GM18873 (cell line): ENCODE results near the gene SLC25A24.
A peak's percentile ranks its signal among the peaks of the same experiment; 100 is the strongest.
"Not testable (repeated sequence)": the region's sequence is repeated elsewhere in the genome, so short reads cannot be mapped to it uniquely, and the experiment has no call there.

Experiments used
- ATAC-seq: cut with Tn5 transposase; IDR thresholded peaks from one replicate; pipeline ENCODE4 v1.9.1; 2021; ENCODE audit warnings: mild to moderate bottlenecking, moderate library complexity, moderate number of reproducible peaks; ENCODE audit not compliant: unreplicated experiment, low FRiP score

SLC25A24 gene

DNA sequence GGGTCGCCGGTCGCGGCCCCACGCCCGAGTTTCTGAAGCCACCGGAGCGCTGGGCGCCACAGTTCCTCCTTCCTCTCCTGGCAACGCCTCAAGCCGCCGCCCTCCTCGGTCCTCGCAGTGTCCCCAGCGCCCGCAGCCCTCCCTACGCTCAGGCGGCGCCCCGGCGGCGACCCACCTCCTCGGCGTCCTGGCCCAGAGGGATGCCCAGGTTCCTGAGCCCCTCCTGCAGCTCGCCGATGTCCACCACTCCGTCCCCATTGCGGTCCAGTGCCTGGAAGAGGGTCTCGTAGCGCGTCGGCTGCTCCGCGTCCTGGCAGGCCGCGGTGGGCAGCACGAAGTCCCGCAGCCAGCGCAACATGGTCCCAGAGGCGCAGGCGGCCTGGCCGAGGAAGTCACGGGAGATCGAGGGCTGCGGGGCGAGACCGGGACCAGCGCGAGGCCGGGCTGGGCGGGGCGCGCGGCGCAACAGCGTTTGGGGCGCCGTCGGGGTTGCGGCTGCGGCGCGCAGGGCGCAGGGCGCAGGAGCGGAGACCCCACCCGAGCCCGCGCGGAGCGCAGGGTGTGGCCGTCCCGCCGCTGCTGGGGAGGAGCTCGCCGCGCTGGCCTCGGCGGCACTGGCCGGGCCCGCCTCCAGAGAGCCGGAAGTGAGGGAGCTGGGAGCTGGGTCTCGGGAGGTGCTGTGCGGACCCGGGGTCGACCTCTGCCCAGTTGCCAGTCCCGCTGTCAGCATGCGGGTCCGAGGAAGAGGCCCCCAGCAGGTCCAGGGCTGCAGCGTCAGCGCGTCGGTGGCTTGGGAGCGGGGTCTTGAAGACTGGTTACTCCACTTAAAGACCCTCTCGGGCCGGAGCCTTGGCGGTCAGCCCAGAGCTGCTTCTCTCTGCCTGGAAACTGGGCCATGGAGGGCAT is at the start of gene SLC25A24:
SLC25A24 (minus strand) TSS at position 563 of the 906 bp plus-strand sequence; CDS start at position 358, 205 bp downstream.
- peak; percentile 73 for ATAC-seq

DNA sequence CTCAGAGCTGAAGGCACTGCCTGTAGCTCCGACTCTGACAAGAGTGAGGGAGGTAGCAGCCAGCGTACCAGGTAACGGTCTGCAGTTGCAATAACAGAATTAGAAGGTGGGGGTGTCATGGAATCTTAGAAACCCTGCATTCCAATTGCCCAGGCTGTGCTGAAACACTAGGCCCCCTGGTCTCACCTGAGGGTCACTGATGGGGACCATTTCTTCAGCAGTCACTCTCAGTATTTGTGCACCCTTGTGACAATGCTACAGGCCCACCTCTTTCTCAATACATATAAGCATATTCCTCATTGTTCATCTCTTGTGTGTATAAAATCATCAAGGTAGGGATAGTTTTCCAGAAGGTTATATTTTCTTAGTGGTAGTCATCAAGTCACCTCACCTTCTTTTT is 43.8 kb upstream of the SLC25A24 start, which contains the start of gene NBPF4:
NBPF4 (minus strand) TSS at position 101 of the 400 bp plus-strand sequence. CDS start 315 bp downstream, outside the sequence.
- ATAC-seq = not testable (repeated sequence)

DNA sequence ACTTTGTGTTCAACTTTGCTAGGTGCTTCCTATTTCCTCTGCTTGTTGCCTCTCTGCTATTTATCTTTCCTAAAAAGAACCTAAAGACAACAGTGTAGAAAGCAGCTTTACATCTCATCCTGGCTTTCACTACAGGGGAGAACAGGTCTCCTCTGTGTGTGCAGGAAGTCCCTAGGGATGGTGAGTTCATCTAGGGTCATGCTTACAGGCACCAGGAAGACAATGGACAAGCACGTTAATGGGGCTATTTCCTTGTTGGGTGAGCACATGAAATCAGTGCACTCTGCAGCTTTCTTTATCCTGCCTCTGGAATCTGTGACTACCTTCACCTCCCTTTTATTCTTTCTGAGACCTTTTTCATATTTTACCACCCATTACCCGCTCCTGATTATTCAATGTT is 39.3 kb upstream of the SLC25A24 start:
- ATAC-seq = not testable (repeated sequence)

DNA sequence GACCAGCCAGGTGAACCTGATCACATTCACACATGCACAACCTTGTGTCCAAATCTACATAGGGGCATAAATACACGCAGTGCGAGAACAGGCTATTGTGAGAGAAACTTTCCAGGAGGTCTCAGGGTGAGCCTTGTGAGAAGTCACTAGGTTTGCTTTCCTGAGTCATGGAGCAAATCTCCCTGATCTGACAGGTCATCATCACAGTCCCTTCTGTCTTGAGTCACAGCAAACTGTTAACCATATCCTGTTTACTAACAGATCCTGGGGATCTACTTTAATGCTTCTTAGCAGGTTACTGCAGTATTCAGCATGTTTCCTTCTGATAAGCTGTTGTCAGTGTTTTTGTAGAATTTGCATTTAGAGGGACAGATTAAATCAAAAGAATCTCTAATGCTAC is 35.2 kb upstream of the SLC25A24 start:
- ATAC-seq = not testable (repeated sequence)

DNA sequence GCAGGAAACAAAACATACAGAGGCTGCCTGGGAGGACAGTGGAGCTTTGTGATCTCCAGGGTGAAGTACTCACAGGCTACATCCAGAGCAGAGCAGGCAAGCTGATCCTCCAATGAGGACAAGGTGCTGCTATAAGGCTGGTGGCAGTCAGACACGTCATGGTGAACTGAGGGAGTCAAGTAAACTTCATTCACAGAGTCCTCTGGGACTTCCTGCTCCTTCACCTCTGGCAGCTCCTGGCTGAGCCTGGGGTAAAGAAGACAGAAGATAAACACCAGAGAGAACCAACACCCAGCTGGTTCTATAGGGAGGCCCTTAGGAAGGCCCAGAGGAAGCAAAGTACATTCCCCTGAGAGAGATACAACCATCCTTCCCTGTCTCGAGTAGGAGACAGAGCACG is 32.0 kb upstream of the SLC25A24 start:
- ATAC-seq = not testable (repeated sequence)

DNA sequence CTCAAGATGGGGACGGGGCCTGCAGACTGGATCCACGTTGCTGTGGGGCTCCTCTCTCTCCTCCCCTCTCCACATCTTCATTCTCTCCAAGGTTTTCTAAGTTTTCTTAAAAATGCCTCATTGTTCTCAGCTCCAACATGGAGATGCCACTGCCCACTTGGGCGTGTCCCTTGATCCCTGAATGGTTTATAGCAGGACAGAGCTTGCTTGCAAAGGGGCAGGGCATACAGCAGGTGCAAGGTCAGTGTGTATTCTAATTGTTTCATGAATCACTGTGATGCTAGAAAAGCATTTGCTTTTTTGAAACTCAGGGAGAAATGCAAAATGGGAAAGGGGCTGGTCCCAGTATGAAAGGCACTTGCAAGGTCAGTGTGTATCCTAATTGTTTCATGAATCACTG is 29.8 kb upstream of the SLC25A24 start:
- ATAC-seq = not testable (repeated sequence)

DNA sequence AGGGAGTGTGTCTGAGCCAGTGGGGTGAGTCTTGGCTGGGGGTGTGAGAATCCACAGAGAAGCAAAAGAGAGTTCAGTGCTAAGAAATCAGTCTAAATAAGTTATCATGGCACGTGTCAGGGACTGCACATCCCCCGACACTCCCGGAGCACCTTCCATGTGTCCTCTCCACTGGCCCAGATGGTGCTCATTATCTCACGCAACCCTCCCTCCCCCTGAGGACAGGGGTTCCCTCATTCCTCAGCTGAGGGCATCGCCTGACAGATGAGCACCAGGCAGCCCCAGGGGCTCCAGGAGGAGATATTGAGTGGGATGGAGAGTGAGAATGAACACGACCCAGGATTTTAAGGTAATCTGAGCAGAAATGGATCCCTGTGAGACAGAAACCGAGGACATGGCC is 27.6 kb upstream of the SLC25A24 start:
- not testable (repeated sequence) for ATAC-seq

DNA sequence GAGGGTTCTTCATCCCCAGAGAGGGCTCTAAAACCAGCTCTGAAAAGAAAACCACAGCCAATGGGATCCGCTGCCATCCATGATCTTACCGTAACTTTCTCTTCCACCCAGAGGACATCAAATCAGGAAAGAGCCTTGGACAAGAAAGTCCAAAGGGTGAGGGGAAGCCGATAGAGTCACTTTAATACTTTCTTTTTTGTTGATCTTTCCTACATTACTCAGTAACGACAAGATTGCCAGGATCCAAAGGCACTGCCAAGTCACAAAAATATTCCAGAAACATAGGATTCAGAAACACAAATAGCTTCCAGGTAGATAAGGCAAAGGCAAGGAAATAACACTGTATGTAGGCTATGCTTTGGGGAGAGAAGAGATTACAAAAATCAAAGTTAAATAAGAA is 26.7 kb upstream of the SLC25A24 start:
- not testable (repeated sequence) for ATAC-seq

DNA sequence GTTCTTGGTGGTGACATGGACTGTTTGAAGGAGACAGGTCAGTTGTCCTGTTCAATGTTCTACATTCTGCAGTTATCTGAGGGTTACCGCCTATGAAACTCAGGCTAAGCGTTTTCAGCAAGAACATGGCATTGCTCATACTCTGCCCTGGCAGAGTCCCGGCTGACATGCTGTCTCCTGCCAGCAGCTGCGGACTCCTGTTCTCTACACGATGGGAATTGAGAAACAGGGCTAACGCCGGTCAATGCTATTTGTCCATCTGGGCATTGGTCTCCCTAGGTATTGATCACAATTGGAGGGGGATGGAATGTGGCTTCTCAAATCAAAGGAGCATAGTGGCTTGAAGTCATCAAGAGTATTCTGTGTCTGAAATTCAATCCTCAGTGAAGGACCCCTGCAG is 23.1 kb upstream of the SLC25A24 start:
- not testable (repeated sequence) for ATAC-seq

DNA sequence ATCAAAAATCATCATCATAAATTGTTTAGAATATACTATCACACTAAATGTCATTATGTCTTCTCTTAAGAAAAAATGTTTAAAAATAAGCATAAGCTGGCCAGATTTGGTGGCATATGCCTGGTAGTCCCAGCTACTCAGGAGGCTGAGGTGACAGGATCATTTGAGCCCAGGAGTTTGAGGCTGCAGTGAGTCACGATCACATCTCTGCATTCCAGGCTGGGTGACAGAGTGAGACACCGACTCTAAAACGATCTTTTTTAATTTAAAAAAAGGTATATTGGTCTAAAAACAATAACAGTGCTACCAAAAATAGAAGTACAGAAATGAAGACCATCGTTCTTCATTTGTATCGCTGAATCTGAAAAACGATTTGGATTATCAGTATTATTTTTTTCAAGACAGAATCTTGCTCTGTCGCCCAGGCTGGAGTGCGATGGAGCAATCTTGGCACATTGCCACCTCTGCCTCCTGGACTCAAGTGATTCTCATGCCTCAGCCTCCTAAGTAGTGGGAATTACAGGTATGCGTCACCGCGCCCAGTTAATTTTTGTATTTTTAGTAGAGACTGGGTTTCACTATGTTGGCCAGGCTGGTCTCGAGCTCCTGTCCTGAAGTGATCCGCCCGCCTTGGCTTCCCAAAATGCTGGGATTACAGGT is 17.5 kb upstream of the SLC25A24 start:
- ATAC-seq = not testable (repeated sequence)

DNA sequence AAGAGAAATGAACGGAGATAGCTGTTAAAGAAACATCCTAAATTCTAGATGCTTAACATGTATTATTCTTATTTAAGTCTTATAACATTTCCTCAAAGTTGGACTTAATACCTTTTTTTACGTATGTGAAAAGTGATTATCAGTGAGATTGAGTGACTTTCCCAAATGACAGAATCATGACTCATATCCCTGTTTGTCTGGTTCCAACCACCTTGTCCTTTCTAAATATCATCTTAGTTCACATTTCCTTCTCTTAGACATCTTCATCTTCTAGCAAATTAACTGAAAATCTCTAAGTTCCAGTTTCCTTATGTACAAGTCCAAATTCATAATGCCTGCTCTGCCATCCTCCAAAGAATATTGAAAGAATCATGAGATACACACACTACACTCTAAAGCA is 16.9 kb upstream of the SLC25A24 start:
- not testable (repeated sequence) for ATAC-seq

DNA sequence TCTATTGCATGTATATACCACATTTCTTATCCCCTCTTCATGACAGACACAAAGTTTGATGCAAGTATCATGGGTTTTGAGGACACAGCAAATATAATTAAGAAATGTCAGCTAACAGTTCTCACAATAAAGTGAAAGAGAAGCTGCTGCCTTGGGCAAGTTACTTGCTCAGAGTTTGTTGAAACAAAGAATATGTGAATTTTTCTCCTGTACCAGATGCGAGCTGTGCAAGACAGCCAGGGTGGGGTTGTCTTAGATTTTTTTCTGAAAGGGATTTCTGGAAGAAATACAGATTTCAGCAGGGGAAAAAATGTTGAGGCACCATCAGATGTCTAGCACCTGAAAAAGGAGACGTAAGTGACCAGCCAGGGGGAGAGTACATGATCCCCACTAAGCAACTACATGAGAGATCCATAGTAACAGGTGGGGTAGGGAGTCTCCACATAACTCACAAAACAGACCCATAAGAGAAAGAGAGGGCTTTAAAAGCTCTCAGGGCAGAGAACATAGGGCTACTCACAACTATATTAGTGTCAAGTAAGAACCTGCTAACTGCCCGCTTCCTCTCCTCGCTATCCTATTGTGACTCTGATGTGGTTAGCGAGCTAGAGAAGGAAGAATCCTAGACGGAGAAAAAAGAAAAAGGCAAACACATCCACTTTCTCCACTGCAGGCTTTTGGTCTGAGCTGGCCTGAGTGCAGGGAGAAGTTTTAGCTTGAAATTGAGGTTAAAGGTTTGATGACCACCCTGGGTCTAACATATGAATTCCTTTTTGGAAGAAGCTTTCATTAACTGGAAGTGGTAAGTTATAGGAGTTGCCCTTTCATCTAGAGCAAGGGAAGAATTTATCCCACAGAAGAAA is 16.1 kb upstream of the SLC25A24 start:
- ATAC-seq = not testable (repeated sequence)

DNA sequence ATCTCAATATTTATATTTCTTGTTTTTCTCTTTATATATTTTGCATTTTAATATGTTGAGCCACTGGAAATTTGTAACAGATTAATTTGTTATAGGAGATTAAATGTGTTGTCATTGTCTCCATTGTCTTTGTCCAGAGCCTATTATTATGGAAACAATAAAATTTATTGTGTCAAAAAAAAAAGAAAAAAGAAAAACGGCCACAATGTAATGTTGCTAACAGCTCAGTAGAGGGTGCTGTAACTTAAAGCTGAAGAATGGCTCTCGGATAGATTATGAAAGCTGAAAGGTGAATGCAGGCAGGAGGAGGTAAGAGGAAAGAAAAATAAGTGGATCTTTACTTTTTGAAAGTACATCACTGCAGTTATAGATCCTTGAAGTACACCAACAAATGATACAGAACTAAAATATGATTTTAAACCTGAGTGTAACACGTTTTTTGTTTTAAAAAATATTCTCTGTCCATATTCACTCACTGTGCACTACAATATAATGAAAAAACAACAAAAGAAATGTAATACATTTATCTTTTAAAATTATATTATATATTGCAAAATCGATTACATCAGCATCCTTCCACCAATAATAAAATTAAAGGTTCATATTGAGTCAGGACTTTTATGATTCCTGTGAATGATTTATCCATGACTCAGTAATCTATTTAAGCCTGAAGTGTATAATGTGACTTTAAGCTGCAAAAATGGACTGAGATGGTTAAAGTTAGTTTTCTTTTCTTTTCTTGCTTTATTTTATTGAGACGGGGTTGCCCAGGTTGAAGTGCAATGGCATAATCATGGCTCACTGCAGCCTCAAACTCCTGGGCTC is 14.7 kb upstream of the SLC25A24 start:
- not testable (repeated sequence) for ATAC-seq

DNA sequence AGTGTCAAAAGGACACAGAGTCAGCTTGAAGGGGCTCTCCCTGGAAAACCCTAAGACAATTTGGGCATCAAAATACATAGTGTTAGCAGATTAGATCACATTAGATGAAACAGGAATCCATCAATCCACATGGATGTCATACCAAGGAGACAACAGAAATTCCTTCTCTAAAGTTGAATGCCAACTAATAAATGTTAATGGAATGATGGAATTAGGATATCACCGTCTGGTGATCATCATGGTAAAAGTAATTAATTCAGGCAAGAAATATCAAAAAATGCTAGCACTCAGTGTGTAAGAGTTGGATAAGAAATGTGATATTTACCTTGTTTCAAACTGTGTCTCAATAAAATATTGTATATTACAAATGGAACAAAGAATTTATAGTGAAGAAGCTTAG is 10.9 kb upstream of the SLC25A24 start:
- no peak for ATAC-seq

DNA sequence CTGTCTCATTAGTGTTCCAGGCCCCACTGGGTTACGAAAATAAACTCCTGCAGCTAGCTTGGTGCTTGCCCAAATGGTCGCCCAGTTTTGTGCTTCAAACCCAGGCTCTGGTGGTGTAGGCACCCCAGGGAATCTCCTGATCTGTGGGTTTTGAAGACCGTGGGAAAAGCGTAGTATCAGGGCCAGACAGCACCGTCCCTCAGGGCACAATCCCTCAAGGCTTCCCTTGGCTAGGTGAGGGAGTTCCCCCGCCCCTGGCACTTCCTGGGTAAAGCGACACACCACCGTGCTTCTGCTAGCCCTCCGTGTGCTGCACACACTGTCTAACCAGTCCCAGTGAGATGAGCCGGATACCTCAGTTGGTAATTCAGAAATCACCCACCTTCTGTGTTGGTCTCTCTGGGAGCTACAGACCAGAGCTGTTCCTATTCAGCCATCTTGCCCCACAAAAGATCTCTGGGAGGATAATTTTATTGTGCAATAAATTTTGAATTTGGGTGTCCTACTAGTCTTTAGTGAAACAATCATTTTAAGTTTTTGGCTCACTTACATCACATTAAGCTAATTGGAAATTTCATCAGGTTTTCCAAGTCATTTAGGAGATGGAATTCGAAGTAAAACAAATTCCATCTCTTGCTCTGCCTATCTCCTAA is 9.4 kb upstream of the SLC25A24 start:
- ATAC-seq = no peak

DNA sequence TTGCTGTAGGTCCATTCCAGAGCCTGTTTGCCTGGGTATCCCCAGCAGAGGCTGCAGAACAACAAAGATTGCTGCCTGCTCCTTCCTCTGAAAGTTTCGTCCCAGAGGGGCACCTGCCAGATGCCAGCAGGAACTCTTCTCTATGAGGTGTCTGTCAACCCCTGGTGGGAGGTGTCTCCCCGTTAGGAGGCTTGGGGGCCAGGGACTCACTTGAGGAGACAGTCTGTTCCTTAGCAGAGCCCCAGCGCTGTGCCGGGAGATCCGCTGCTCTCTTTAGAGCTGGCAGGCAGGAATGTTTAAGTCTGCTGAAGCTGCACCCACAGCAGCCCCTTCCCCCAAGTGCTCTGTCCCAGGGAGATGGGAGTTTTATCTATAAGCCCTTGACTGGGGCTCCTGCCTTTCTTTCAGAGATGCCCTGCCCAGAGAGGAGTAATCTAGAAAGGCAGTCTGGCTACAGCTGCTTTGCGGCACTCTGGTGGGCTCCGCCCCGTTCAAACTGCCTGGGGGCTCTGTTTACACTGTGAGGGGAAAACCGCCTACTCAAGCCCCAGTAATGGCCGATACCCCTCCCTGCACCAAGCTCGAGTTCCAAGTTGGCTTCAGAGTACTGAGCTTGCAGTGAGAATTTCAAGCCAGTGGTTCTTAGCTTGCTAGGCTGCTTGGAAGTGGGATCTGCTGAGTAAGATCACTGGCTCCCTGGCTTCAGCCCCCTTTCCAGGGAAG is 8.7 kb upstream of the SLC25A24 start:
- no peak for ATAC-seq

DNA sequence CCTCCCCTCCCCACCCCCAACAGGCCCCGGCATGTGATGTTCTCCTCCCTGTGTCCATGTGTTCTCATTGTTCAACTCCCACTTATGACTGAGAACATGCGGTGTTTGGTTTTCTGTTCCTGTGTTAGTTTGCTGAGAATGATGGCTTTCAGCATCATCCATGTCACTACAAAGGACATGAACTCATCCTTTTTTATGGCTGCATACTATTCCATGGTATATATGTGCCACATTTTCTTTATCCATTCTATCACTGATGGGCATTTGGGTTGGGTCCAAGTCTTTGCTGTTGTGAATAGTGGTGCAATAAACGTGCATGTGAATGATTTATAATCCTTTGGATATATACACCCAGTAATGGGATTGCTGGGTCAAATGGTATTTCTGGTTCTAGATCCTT is 3.4 kb upstream of the SLC25A24 start:
- ATAC-seq = not testable (repeated sequence)

DNA sequence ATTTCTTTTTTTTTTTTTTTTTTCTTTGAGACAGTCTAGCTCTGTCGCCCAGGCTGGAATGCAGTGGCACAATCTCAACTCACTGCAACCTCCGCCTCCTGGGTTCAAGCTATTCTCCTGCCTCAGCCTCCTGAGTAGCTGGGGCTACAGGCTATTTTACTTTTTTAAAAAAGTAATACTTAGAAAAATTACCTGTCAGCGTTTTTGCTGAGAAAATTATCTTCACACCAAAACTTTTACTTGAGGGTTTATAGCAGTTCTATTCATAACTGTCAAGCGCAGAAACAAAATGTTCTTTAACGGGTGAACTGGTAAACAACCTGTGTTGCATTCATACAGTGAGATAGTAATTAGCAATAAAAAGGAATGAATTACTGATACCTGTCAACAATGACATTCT is 1.5 kb upstream of the SLC25A24 start:
- no peak for ATAC-seq

DNA sequence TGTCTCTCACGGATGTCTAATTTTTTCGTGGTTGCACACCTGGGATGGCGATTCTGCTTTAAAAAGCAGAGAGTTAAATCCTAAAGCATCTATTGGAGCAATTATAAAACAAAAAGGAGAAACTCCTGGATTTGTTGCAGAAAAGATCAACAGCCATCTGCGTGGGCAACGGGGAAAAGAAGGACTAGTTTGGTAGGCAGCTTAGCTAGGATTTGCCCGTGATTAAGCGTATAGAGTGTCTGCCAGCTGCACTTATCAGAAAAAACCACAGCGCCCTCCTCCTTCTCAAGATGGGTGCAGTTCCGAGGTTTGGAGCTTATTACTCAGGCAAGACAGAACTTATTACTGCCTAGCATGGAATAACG is 526 bp upstream of the SLC25A24 start:
- no peak for ATAC-seq
